Embryonic facial prominence (tissue), 1 donor: ENCODE data around the gene MYH14.
"Not testable (repeated sequence)": the region's sequence is repeated elsewhere in the genome, so short reads cannot be mapped to it uniquely, and the experiment has no call there.

ENCODE experiments used
- DNase-seq: peaks from one replicate; pipeline ENCODE4 v3.0.0-alpha.2; 2016; ENCODE audit errors: extremely low spot score

Gene MYH14

DNA sequence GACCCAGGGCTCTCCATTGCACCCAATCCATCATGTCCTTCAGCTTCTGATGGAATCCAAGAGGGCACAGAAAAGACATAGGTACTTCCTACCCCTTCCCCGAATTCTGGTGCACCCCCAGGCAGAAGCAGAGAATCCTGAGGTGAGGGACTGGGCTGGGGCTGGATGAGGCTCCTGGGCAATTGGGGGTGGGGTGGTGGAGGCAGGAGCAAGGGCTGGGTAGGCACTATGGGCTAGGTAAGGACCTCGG lies 128.5 kb downstream of the MYH14 start:
- no peak for DNase-seq

- DNase-seq, result peak; percentile 53
Measured at GRCh38 chr19:50332244-50333038, 129.0 kb downstream of the MYH14 start.

GRCh38 chr19:50333235-50333736 lies 129.9 kb downstream of the MYH14 start:
- peak; percentile 88 for DNase-seq

DNA sequence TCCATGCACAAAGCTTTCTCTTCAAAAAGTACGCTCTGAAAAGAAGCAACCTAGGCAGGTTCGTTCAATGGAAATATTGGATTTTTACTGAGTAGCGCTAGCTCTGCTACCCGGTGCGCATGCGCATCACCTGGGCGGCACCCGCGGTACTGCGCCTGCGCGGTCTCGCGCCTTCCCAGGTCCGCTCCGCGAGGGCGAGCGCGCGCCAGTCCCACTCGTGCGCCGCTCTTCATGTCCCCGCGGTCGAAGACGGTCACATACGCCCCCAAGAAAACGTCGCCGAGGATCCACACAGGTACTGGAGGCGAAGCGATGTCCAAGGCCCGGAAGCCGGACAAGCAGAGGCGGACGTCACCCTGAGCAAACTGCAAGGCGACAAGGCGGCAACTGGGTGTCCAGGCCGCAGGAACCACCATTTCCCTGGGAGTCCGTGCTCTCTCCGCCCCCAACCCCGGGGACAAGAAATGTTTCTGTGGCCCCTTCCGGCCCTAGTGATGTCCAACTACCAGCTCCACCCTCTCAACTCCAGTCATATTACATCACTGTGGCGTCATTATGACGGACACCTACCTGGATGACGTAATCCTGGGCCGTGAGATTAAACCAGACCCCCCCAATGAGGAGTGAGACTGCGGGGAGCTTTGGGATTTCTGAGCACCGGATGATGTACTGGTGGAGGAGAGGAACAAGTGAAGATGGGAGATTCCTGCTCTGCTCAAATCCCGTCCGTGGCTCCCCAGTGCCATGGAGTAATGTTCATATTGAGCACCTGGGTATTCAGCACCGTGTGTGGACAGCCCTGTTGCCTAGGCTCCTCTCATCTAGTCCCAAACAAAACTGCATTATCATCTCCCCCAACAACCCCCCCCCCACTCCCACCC lies 130.6 kb downstream of the MYH14 start:
- DNase-seq, result no peak

- DNase-seq, result no peak
Measured at GRCh38 chr19:50334741-50335421, 131.5 kb downstream of the MYH14 start.

GRCh38 chr19:50337031-50337430 lies 133.6 kb downstream of the MYH14 start:
- not testable (repeated sequence) for DNase-seq

- no peak for DNase-seq
Measured at GRCh38 chr19:50340331-50340730, 136.9 kb downstream of the MYH14 start.

DNA sequence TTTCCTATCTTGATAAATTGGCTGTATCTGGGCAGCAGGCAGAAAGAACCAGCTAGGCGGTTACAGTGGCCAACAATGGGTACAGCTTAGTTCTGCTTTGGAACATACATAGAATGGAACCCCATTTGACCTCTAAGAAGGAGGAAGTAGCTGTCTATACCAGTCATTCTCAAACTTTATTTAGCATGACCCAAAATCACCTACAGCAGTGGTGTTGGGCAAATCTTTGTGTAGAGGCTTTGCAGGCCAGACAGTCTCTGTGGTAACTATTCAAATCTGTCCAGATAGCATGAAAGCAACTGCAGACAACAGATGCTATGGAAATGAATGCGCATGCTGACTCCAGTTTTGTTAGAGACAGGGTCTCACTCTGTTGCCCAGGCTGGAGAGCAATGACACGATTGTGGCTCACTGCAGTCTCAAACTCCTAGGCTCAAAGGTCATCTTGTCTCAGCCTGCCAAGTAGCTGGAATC lies 137.7 kb downstream of the MYH14 start:
- DNase-seq, result no peak

- no peak for DNase-seq
Measured at GRCh38 chr19:50344661-50345318, 141.4 kb downstream of the MYH14 start.

DNA sequence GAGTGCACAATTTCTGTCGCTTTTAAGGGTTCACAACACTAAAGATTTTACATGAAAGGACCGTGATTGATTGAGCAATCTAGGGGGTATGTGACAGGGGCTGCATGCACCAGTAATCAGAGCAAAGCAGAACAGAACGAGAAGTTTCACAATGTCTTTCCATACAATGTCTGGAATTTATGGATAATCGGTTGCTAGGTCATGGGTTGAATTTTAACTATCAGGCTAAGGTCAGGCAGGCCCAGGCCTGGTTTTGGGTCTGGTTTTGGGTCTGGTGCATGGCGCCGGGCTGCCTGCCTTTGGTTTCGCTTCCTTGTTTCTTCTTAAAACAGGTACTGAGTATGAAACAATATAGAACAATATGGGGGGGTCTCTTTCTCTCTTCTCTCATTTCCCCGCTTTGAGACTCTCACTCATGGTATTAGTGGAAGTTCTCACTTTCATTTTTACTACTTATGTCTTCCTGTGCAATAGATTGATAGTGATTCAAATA lies 143.7 kb downstream of the MYH14 start:
- not testable (repeated sequence) for DNase-seq

- no peak for DNase-seq
Measured at GRCh38 chr19:50349277-50350057, 146.0 kb downstream of the MYH14 start.

GRCh38 chr19:50352242-50352641 lies 148.8 kb downstream of the MYH14 start:
- DNase-seq, result no peak

DNA sequence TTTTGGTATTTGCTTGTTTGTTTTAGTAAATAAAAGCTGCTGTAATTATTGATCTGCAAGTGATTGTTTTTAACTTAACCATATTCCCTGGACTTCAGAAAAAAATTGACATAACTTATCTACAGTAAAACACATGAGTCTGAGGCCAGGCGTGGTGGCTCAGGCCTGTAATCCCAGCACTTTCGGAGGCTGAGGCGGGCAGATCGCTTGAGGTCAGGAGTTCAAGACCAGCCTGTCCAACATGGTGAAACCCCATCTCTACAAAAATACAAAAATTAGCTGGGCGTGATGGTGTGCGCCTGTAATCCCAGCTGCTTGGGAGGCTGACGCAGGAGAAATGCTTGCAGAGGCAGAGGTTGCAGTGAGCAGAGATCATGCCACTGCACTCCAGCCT lies 150.1 kb downstream of the MYH14 start:
- DNase-seq, result not testable (repeated sequence)

DNA sequence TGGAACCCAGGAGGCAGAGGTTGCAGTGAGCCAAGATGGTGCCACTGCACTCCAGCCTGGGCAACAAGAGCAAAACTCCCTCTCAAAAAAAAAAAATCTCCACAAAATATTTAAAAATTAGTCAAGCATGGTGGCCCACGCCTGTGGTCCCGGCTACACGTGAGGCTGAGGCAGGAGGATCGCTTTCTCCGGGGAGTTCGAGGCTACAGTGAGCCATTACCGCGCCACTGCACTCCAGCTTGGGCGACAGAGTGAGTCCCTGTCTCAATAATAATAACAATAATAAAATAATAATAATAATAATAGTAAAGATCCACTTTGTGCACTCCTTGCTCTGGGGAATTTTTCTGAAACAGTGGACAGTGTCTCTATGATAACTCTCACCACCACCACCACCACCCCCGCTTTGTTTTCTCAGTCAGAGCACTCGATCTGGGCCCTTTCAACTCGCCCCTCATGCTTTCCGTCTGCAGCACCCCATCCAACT lies 153.3 kb downstream of the MYH14 start:
- no peak for DNase-seq

DNA sequence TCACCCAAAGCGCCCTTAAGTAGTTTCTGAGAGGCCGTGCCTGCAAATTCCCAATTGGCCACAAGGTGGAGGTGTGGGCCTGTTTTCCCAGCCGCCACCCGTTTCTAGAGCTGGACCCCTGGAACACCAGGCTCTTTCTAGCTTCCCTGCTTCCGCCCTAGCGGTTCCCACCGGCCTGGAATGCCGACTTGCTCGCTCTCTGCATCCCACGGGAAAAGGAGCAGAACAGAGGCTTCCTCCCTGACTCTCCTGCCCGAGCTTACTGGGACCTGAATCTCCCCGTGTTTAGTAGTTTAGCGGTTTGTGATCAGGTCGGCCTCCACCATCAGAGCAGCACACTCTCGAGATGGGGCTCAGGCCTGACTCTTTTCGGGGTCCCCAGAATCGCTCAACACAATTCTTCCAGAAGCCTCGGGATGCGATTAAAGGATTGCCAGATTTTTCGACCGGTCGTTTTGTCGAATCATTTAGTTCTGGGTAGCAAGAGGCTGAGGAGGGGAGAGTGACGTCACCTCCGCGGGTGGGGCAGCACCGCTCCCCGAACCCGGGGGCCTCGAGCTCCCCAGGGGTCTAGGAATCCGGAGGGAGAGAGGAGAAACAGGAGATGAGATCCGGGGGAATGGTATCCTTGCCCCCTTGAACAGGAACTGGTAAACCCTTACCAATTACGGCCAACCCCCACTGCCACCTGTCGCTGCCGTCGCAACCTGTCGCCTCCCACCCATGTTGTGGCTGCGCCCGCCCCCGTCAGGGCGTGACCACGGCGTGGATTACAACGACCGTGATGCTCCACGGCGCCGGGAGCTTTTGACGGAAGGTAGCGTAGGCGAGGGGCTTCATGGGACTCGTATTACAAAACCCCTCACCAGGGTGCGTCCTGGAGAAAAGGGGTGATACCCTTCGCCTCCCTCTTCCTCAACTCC lies 154.0 kb downstream of the MYH14 start:
- DNase-seq, result no peak

DNA sequence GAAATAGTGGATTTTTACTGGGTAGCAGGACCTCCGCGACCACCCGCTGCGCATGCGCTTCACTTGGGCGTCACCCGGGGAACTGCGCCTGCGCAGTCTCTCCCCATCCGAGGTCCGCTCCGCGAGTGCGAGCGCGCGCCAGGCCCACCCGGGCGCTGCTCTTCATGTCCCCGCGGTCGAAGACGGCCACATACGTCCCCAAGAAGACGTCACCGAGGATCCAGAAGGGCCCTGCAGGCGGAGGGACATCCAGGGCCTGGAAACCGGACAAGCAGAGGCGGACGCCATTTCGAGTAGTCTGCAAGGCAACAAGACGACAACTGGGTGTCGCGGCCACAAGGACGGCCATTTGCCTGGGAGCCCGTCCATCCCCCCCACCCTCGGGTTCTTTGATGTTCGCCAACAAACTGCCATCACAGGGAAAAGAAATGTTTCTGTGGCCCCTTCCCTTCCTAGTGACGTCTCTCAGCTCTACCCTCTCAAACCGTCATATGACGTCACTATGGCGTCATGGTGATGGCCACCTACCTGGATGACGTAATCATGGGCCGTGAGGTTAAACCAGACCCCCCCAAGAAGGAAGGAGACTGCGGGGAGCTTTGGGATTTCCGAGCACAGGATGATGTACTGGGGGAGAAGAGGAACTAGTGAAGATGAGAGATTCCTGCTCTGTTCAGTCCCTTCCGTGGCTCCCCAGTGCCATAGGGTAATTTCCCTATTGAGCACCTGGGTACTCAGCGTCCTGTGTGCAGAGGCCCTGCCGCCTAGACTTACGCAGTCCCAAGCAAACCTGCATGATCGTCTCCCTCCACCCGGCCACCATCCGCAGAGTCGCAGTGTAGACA lies 155.3 kb downstream of the MYH14 start:
- DNase-seq, result no peak

GRCh38 chr19:50359328-50359818 lies 156.0 kb downstream of the MYH14 start:
- DNase-seq, result no peak
